ENCODE measurements around the gene LAMA5.

GRCh38 chr20:62329389-62330377 is 37.4 kb downstream of the LAMA5 start:
- TF ChIP-seq CTCF (IDR thresholded peaks at IDR 0.05) = no peak
- no peak for TF ChIP-seq POLR2A (IDR thresholded peaks at IDR 0.05)
- no peak for TF ChIP-seq EP300 (IDR thresholded peaks at IDR 0.05)
- no peak for TF ChIP-seq POLR2AphosphoS5 (IDR thresholded peaks at IDR 0.05)

Measured in stomach (tissue), 4 donors.